HCT116 (cell line): ENCODE data around the gene SPATA16.

Experiments
- ELF1 ChIP-seq: IDR thresholded peaks from 2 replicates; pipeline ENCODE4 v1.6.1; 2012; ENCODE audit warnings: low read depth, borderline replicate concordance
- EZH2phosphoT487 ChIP-seq: fragments of 200-600 bp; IDR thresholded peaks from 2 replicates; pipeline ENCODE4 v1.6.1; 2018; ENCODE audit warnings: antibody characterized with exemption, borderline replicate concordance
- FOSL1 ChIP-seq: IDR thresholded peaks from 2 replicates; pipeline ENCODE4 v1.6.1; 2012; ENCODE audit warnings: low read depth
- POLR2A ChIP-seq: IDR thresholded peaks from 2 replicates; pipeline ENCODE4 v1.7.0; 2011; ENCODE audit warnings: borderline replicate concordance; ENCODE audit not compliant: insufficient read depth, insufficient read length; ENCODE audit errors: extremely low read depth
- POLR2AphosphoS5 ChIP-seq: IDR thresholded peaks from 2 replicates; pipeline ENCODE4 v1.6.1; 2011; ENCODE audit warnings: mild to moderate bottlenecking, low read depth, low read length, moderate library complexity
- TCF7L2 ChIP-seq: IDR thresholded peaks from 2 replicates; pipeline ENCODE4 v1.7.0; 2011; ENCODE audit warnings: borderline replicate concordance, inconsistent platforms; ENCODE audit not compliant: insufficient read depth, insufficient read length; ENCODE audit errors: extremely low read depth
- TF ChIP-seq, protein P1 (sequence below), 3 experiments: fragments of 200-600 bp in 1 of 3; sonication (generic) in 1 of 3; IDR thresholded peaks in 2 of 3; conservative IDR thresholded peaks in 1 of 3; 2 replicates each; pipeline ENCODE4 v1.5.1; 2012 to 2017; ENCODE audit warnings: low read depth in 2 of 3, low read length in 2 of 3, antibody characterized with exemption in 1 of 3, borderline replicate concordance in 1 of 3, control low read depth in 1 of 3, mild to moderate bottlenecking in 1 of 3, mixed read lengths in 1 of 3, mixed run types in 1 of 3, moderate library complexity in 1 of 3; ENCODE audit not compliant: insufficient read depth in 1 of 3
- TF ChIP-seq, protein P2 (sequence below): IDR thresholded peaks from 2 replicates; pipeline ENCODE4 v1.6.1; 2012; ENCODE audit warnings: low read depth

DNA sequence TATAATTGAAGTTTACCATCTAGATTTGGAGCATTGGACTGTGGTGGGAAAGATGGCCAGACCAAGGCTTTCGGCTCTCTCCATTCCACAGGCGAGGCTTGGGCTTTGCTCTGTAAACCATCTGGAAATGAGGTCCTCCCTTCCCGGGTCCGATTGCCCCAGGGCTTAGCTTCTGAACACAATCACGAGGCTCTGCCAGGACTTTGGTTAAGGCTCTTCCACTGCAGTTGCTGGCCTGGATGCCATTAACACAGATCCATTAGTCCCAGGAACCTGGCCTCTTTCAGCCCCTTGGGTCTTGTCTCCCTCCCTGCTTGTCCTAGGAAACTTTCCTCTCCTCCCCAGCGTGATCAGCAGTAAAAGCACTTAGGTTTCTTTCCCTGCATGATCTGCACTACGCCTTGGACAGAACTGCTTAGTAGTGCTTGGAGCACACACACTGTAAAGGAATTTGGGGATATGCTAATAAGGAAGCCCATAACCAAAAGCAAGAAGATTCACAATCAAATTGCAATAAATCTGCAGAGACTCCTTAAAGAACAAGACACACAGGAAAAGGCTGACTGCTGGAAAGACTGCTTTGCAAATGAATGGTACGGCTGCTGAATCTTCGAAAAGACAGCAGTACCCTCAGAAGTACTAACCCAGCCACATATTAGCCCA is 236.2 kb downstream of the SPATA16 start:
- TF ChIP-seq POLR2AphosphoS5 (no peak), EZH2phosphoT487 (no peak), POLR2A (no peak), FOSL1 (no peak), ELF1 (no peak), TCF7L2 (no peak)
- TF ChIP-seq, protein P1, sequence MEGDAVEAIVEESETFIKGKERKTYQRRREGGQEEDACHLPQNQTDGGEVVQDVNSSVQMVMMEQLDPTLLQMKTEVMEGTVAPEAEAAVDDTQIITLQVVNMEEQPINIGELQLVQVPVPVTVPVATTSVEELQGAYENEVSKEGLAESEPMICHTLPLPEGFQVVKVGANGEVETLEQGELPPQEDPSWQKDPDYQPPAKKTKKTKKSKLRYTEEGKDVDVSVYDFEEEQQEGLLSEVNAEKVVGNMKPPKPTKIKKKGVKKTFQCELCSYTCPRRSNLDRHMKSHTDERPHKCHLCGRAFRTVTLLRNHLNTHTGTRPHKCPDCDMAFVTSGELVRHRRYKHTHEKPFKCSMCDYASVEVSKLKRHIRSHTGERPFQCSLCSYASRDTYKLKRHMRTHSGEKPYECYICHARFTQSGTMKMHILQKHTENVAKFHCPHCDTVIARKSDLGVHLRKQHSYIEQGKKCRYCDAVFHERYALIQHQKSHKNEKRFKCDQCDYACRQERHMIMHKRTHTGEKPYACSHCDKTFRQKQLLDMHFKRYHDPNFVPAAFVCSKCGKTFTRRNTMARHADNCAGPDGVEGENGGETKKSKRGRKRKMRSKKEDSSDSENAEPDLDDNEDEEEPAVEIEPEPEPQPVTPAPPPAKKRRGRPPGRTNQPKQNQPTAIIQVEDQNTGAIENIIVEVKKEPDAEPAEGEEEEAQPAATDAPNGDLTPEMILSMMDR (IDR thresholded peaks at IDR 0.05 in 2 of 3, conservative IDR thresholded peaks at IDR 0.05 in 1 of 3; ENCODE audit: borderline replicate concordance in 1 of 3, insufficient read depth in 1 of 3, low read depth in 2 of 3, low read length in 2 of 3), result no peak
- TF ChIP-seq, protein P2, sequence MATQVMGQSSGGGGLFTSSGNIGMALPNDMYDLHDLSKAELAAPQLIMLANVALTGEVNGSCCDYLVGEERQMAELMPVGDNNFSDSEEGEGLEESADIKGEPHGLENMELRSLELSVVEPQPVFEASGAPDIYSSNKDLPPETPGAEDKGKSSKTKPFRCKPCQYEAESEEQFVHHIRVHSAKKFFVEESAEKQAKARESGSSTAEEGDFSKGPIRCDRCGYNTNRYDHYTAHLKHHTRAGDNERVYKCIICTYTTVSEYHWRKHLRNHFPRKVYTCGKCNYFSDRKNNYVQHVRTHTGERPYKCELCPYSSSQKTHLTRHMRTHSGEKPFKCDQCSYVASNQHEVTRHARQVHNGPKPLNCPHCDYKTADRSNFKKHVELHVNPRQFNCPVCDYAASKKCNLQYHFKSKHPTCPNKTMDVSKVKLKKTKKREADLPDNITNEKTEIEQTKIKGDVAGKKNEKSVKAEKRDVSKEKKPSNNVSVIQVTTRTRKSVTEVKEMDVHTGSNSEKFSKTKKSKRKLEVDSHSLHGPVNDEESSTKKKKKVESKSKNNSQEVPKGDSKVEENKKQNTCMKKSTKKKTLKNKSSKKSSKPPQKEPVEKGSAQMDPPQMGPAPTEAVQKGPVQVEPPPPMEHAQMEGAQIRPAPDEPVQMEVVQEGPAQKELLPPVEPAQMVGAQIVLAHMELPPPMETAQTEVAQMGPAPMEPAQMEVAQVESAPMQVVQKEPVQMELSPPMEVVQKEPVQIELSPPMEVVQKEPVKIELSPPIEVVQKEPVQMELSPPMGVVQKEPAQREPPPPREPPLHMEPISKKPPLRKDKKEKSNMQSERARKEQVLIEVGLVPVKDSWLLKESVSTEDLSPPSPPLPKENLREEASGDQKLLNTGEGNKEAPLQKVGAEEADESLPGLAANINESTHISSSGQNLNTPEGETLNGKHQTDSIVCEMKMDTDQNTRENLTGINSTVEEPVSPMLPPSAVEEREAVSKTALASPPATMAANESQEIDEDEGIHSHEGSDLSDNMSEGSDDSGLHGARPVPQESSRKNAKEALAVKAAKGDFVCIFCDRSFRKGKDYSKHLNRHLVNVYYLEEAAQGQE, result no peak
